K562 (cell line): ENCODE results near the gene SLC48A1. TPM values are rescaled to one million over a fixed set of nuclear protein-coding genes. Genes with fewer than 3 reads are reported as not detected.

Source experiments
- ATAC-seq: fragments of 200-7000 bp; cut with Tn5 transposase; 3 replicates; pipeline ENCODE4 v1.9.1; 2020; ENCODE audit warnings: moderate library complexity
- BruUV-seq: library from RNA; stranded (reverse); fragments of 400-500 nt; replicated peaks from 2 replicates; lab custom pipeline; 2021; lab: Mats Ljungman, UMichigan
- CTCF ChIA-PET: fragments of 300-600 bp; formaldehyde crosslinking; extraction: SDS; loops from one replicate; lab custom pipeline; 2021; ENCODE audit warnings: low intra/inter-chr PET ratio; lab: Yijun Ruan, JAX
- POLR2A ChIA-PET: fragments of 300-600, 350-650 bp; sonication (Branson Sonifier 250); formaldehyde crosslinking; extraction: SDS; loops from one replicate; lab custom pipeline; 2021; ENCODE audit warnings: antibody characterized with exemption, inconsistent platforms; lab: Yijun Ruan, JAX
- DNase-seq, 4 experiments: peaks; one replicate each; pipeline versions ENCODE4 v3.0.0 to v3.0.0-alpha.2; 2011 to 2018; ENCODE audit warnings: low spot score in 3 of 4, mixed read lengths in 3 of 4; ENCODE audit errors: extremely low read depth in 1 of 4
- FAIRE-seq: peaks from 2 replicates; lab custom pipeline; 2011; peaks lifted over from hg19 to GRCh38; lab: Jason Lieb, UNC
- H2AFZ ChIP-seq: 2 replicates; pipeline ENCODE4 v1.6.0; 2011; ENCODE audit warnings: low read depth, low read length, control low read depth, inconsistent platforms
- H3K27ac ChIP-seq: fragments of 200-600 bp; 3 replicates; pipeline ENCODE4 v1.8.0; 2011; ENCODE audit warnings: low read depth, mild to moderate bottlenecking, control low read depth, inconsistent platforms, low read length, moderate library complexity, mixed read lengths; ENCODE audit errors: extremely low read depth
- H3K27me3 ChIP-seq, 2 experiments: fragments of 300-600 bp in 1 of 2; 2 replicates in 1 of 2; 3 replicates in 1 of 2; pipeline versions ENCODE4 v1.6.0 to v1.8.0; 2011; ENCODE audit warnings: inconsistent platforms in 2 of 2, low read length in 2 of 2, mild to moderate bottlenecking in 1 of 2, mixed read lengths in 1 of 2, moderate library complexity in 1 of 2; ENCODE audit not compliant: control insufficient read depth in 2 of 2, insufficient read depth in 2 of 2
- H3K36me3 ChIP-seq: fragments of 300-600 bp; 3 replicates; pipeline ENCODE4 v1.8.0; 2011; ENCODE audit warnings: mild to moderate bottlenecking, low read length, inconsistent platforms; ENCODE audit not compliant: control insufficient read depth, insufficient read depth
- H3K4me1 ChIP-seq, 2 experiments: fragments of 200-600 bp in 1 of 2; replicated peaks in 1 of 2; 2 replicates in 1 of 2; 3 replicates in 1 of 2; pipeline versions ENCODE4 v1.5.1 to v1.8.0; 2011; ENCODE audit warnings: inconsistent platforms in 2 of 2, low read length in 2 of 2, mild to moderate bottlenecking in 1 of 2, mixed read lengths in 1 of 2, moderate library complexity in 1 of 2; ENCODE audit not compliant: control insufficient read depth in 2 of 2, insufficient read depth in 2 of 2
- H3K4me2 ChIP-seq: 2 replicates; pipeline ENCODE4 v1.6.1; 2011; ENCODE audit warnings: low read length, control low read depth, inconsistent platforms, mixed read lengths; ENCODE audit not compliant: insufficient read depth
- H3K4me3 ChIP-seq: fragments of 200-600 bp; sonication (generic), shearing (Covaris generic); 2 replicates; pipeline ENCODE4 v1.5.1; 2016; ENCODE audit warnings: control low read depth, inconsistent platforms
- H3K79me2 ChIP-seq: fragments of 200-600 bp; 3 replicates; pipeline ENCODE4 v1.8.0; 2011; ENCODE audit warnings: low read length, inconsistent platforms; ENCODE audit not compliant: control insufficient read depth, insufficient read depth
- H3K9ac ChIP-seq, 2 experiments: 2 replicates each; pipeline versions ENCODE4 v1.6.0 to v1.6.1; 2011; ENCODE audit warnings: low read depth in 2 of 2, low read length in 2 of 2, control low read depth in 1 of 2, inconsistent platforms in 1 of 2, mild to moderate bottlenecking in 1 of 2, mixed read lengths in 1 of 2; ENCODE audit not compliant: insufficient read depth in 1 of 2
- H3K9me1 ChIP-seq: one replicate; pipeline ENCODE4 v1.6.0; 2011; ENCODE audit warnings: inconsistent platforms, mild to moderate bottlenecking, low read length, moderate library complexity; ENCODE audit not compliant: control insufficient read depth, insufficient read depth
- H3K9me3 ChIP-seq: replicated peaks from 2 replicates; pipeline ENCODE4 v1.5.1; 2011; ENCODE audit warnings: low read depth, low read length, inconsistent platforms; ENCODE audit not compliant: control insufficient read depth, insufficient read depth
- H4K20me1 ChIP-seq: replicated peaks from 2 replicates; pipeline ENCODE4 v1.6.1; 2011; ENCODE audit warnings: low read length, inconsistent platforms, mixed read lengths; ENCODE audit not compliant: control insufficient read depth, insufficient read depth
- CXXC5 ChIP-seq: fragments of 250-450 bp; sonication (Bioruptor Pico); IDR thresholded peaks from 2 replicates; pipeline ENCODE4 v1.8.0; 2022; ENCODE audit warnings: inconsistent platforms, mild to moderate bottlenecking, moderate library complexity
- POLR2A ChIP-seq: fragments of 450-650 bp; conservative IDR thresholded peaks from 2 replicates; pipeline ENCODE4 v1.6.1; 2016
- POLR2AphosphoS2 ChIP-seq: IDR thresholded peaks from 2 replicates; pipeline ENCODE4 v1.6.1; 2012; ENCODE audit warnings: low read length, improper control_type of control experiment
- POLR2AphosphoS5 ChIP-seq: IDR thresholded peaks from 2 replicates; pipeline ENCODE4 v1.6.1; 2011; ENCODE audit warnings: mild to moderate bottlenecking, low read depth, low read length, moderate library complexity; ENCODE audit not compliant: control insufficient read depth, insufficient read depth
- POLR2B ChIP-seq: fragments of 450-650 bp; IDR thresholded peaks from 2 replicates; pipeline ENCODE4 v1.6.1; 2018; ENCODE audit warnings: low read depth; ENCODE audit not compliant: partially characterized antibody
- POLR2G ChIP-seq: fragments of 200-400 bp; formaldehyde crosslinking; IDR thresholded peaks from 2 replicates; pipeline ENCODE4 v1.6.1; 2017; ENCODE audit warnings: low read depth, mild to moderate bottlenecking, antibody characterized with exemption, low read length, moderate library complexity
- RBM22 ChIP-seq: fragments of 200-400 bp; formaldehyde crosslinking; IDR thresholded peaks from 2 replicates; pipeline ENCODE4 v1.6.1; 2018; ENCODE audit warnings: low read length, low read depth; ENCODE audit not compliant: poor library complexity, severe bottlenecking
- WGBS: fragments of 100-300 bp; shearing (Covaris generic); methylation state at CpG from one replicate; pipeline ENCODE4 v1.1.6; 2016; ENCODE audit warnings: low coverage, mixed read lengths; ENCODE audit not compliant: insufficient coverage; ENCODE audit errors: missing lambda C conversion rate; 5-methylcytosine and 5-hydroxymethylcytosine counted together
- in situ Hi-C: fragments of 300-500 bp; cut with MboI; formaldehyde crosslinking; loops from 4 replicates; pipeline ENCODE4 v1.15.0; 2018; ENCODE audit warnings: inconsistent platforms, mixed read lengths
- intact Hi-C: fragments of 100-400 bp; cut with micrococcal nuclease; formaldehyde crosslinking; loops from 2 replicates; pipeline ENCODE4 v1.14.2; 2022
- polyA plus RNA-seq, 8 experiments: library from polyadenylated mRNA; depleted of rRNA in 4 of 8; stranded (reverse) in 5 of 8; unstranded in 3 of 8; fragments of >200 nt; fragmentation: Nextera tagmentation in 2 of 8; fragmentation: Illumina TruSeq in 1 of 8; extraction: Ambion mirVana in 2 of 8; extraction: Trizol in 1 of 8; gene quantifications; 2 replicates each; pipeline versions ENCODE4 v1.2.1 to v1.2.3, GENCODE V29; 2011 to 2014; ENCODE audit warnings: inconsistent platforms in 1 of 8, missing spikeins in 1 of 8
- total RNA-seq, 7 experiments: library from RNA; depleted of rRNA in 6 of 7; stranded (reverse); fragments of >200 nt in 6 of 7; fragmentation: Illumina TruSeq in 2 of 7; extraction: Trizol in 2 of 7; gene quantifications; 2 replicates each; pipeline versions ENCODE4 v1.2.1 to v1.2.3, GENCODE V29; 2011 to 2021; ENCODE audit warnings: low replicate concordance in 1 of 7

Gene SLC48A1
- total and polyA plus RNA-seq, 9 of the 15 experiments (the other 6 are each of a cell fraction or from before 2014, with no cell fraction given) = 10.7 to 37.5 (median 18.7) TPM

- H3K4me1 ChIP-seq = peaks cover 10 to 47% of the 10 kb centered on the region in 2 experiments
- H3K9me3 ChIP-seq = no peaks in the 10 kb centered on the region
- FAIRE-seq = no peak
- ATAC-seq = no peak
- in situ Hi-C loops = no loop called here
- BruUV-seq = TSS peak; percentile 52
- H3K79me2 ChIP-seq = peaks cover 20% of the 10 kb centered on the region
- DNase-seq = no peak
- H3K36me3 ChIP-seq = peaks cover 90% of the 10 kb centered on the region; the same call in 2 of the 3 replicates
- TF ChIP-seq POLR2AphosphoS5 = 0 out of 2 replicates have a peak, but pooled peaks have one; percentile 8
- peak; percentile 27 for TF ChIP-seq RBM22
- TF ChIP-seq POLR2AphosphoS2 = 0 out of 2 replicates have a peak, but pooled peaks have one; percentile 22
- TF ChIP-seq CXXC5 = no peak
- no peak for TF ChIP-seq POLR2B
- TF ChIP-seq POLR2G = peak; percentile 56; the same call in 1 of the 2 replicates
- TF ChIP-seq POLR2A = 0 out of 2 replicates have a peak, but pooled peaks have one; percentile 20
- WGBS = 80% methylated on average over 10 of the region's 17 CpGs
- no peak overlapping the region for H2AFZ ChIP-seq
- ChIA-PET CTCF (no interaction called here), POLR2A (interaction anchor here (0.6 to 2.8 kb wide), 4 partner anchors 10 to 405 kb away, joined by 3 to 8 read pairs (median 4); partner anchors contain the start of gene SLC48A1)
- H3K4me2 ChIP-seq = no peak overlapping the region
- no peaks in the 10 kb centered on the region for H3K27me3 ChIP-seq
- peaks cover 17% of the 10 kb centered on the region; the same call in 1 of the 2 replicates for H4K20me1 ChIP-seq
- H3K9ac ChIP-seq = peak overlapping the region in 1 of 2 experiments; percentile 14; a peak in 2 of 4 replicates
- no peaks in the 10 kb centered on the region for H3K9me1 ChIP-seq
- H3K27ac ChIP-seq = no peak overlapping the region
- intact Hi-C loops = no loop called here
- no peak overlapping the region for H3K4me3 ChIP-seq
Measured at GRCh38 chr12:47783024-47783755, 10.2 kb downstream of the SLC48A1 start.
